CD4-positive, alpha-beta T cell (primary cell): ENCODE data around the gene ACLY. TPM values are rescaled to one million over a fixed set of nuclear protein-coding genes. Genes with fewer than 3 reads are reported as not detected.

Experiments
- ATAC-seq: fragments of 200-7000 bp; cut with Tn5 transposase; one replicate; pipeline ENCODE4 v1.10.0; 2022; ENCODE audit warnings: mild to moderate bottlenecking; ENCODE audit not compliant: poor library complexity
- CTCF ChIA-PET: fragments of 350-600 bp; sonication (Branson Sonifier 250); formaldehyde crosslinking; loops from one replicate; lab custom pipeline; 2021; ENCODE audit warnings: antibody characterized with exemption, inconsistent platforms; lab: Charles Lee
- POLR2A ChIA-PET: fragments of 350-600 bp; sonication (Branson Sonifier 250); formaldehyde crosslinking; loops from one replicate; lab custom pipeline; 2021; ENCODE audit warnings: antibody characterized with exemption, inconsistent platforms; lab: Charles Lee
- DNase-seq, 14 experiments: peaks; one replicate each; pipeline ENCODE4 v3.0.0-alpha.2; 2013 to 2020; ENCODE audit warnings: mixed read lengths in 2 of 14
- H3K27ac ChIP-seq, 2 donors: one replicate each; pipeline versions ENCODE4 v1.5.1 to v1.7.0; 2013; ENCODE audit warnings: low read length in 2 of 2, low read depth in 1 of 2, mild to moderate bottlenecking in 1 of 2
- H3K27me3 ChIP-seq, 2 experiments: 1 replicate in 1 of 2; 2 replicates in 1 of 2; pipeline versions ENCODE4 v1.6.1 to v1.7.0; 2013; ENCODE audit warnings: low read length in 2 of 2, control low read depth in 1 of 2, mild to moderate bottlenecking in 1 of 2, moderate library complexity in 1 of 2; ENCODE audit not compliant: insufficient read depth in 2 of 2, control insufficient read depth in 1 of 2
- H3K36me3 ChIP-seq: one replicate; pipeline ENCODE4 v1.6.1; 2013; ENCODE audit warnings: low read length, control low read depth; ENCODE audit not compliant: insufficient read depth
- H3K4me1 ChIP-seq: one replicate; pipeline ENCODE4 v1.6.1; 2013; ENCODE audit warnings: low read length, control low read depth; ENCODE audit not compliant: insufficient read depth
- H3K4me3 ChIP-seq: one replicate; pipeline ENCODE4 v1.5.1; 2013; ENCODE audit warnings: mild to moderate bottlenecking, low read length, moderate library complexity
- H3K9me3 ChIP-seq, 2 experiments: 1 replicate in 1 of 2; 2 replicates in 1 of 2; pipeline versions ENCODE4 v1.6.1 to v1.7.0; 2013; ENCODE audit warnings: low read length in 2 of 2, mild to moderate bottlenecking in 2 of 2, control low read depth in 1 of 2, moderate library complexity in 1 of 2; ENCODE audit not compliant: control insufficient read depth in 1 of 2, insufficient read depth in 1 of 2
- H3K27ac Mint-ChIP-seq: one replicate; pipeline ENCODE4 v1.8.0; 2020; ENCODE audit warnings: mixed read lengths
- H3K27me3 Mint-ChIP-seq: one replicate; pipeline ENCODE4 v1.8.0; 2021; ENCODE audit warnings: mixed read lengths
- H3K36me3 Mint-ChIP-seq: one replicate; pipeline ENCODE4 v1.8.0; 2021; ENCODE audit warnings: low read depth, mixed read lengths
- H3K4me1 Mint-ChIP-seq: one replicate; pipeline ENCODE4 v1.8.0; 2021; ENCODE audit warnings: low read depth, mixed read lengths
- H3K4me3 Mint-ChIP-seq: one replicate; pipeline ENCODE4 v1.8.0; 2020; ENCODE audit warnings: mild to moderate bottlenecking, mixed read lengths
- H3K9me3 Mint-ChIP-seq: one replicate; pipeline ENCODE4 v1.8.0; 2020; ENCODE audit warnings: mixed read lengths
- CTCF ChIP-seq: fragments of 200-600 bp; IDR thresholded peaks from one replicate; pipeline ENCODE4 v1.8.0; 2022; ENCODE audit warnings: antibody characterized with exemption, mild to moderate bottlenecking
- intact Hi-C, 2 experiments: fragments of 100-400 bp; cut with DNase I in 1 of 2; cut with micrococcal nuclease in 1 of 2; formaldehyde crosslinking; loops; one replicate each; pipeline versions ENCODE4 v1.15.1 to v1.9.0; 2023 to 2025; cut with DNase I, micrococcal nuclease
- total RNA-seq, 174 experiments: library from RNA in 2 of 174; stranded (reverse) in 2 of 174; gene quantifications; one replicate each; pipeline ENCODE4 v1.2.3 and lab custom pipeline; 2021 to 2026

The ACLY gene
- total RNA-seq, 2 experiments from 2014 or later, result 25.9 to 28.3 TPM

DNA sequence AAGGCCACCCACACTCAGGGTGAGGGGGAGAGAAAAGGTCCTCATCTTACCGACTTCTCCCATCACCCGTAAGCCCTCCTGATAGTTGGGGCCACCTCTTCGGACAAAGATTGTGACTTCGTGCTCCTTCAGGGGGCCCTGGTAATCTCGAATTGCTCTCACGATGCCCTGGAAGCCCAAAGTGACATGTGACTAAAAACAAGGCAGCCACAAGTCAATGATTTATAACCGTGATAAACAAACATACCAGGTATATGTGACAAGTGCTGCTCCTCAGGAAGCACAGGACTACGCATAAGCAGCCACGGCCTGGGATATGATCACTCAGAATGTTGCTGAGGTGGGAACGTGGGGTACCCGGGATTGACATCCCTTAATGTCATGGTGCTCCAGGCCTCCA lies 17.1 kb downstream of the ACLY start:
- H3K36me3 ChIP-seq, result peaks cover 79% of the 10 kb centered on the region
- H3K27me3 ChIP-seq, result no peaks in the 10 kb centered on the region
- H3K4me1 ChIP-seq, result no peaks in the 10 kb centered on the region
- ATAC-seq, result no peak
- Mint-ChIP-seq H3K36me3 (peaks cover 83% of the 10 kb centered on the region), H3K9me3 (no peaks in the 10 kb centered on the region), H3K4me3 (no peak overlapping the region), H3K4me1 (no peaks in the 10 kb centered on the region), H3K27ac (no peak overlapping the region), H3K27me3 (no peaks in the 10 kb centered on the region)
- no peak overlapping the region for H3K27ac ChIP-seq
- CTCF ChIA-PET, result no interaction called here
- H3K4me3 ChIP-seq, result no peak overlapping the region
- no peak for DNase-seq
- no peak for TF ChIP-seq CTCF
- POLR2A ChIA-PET, result no interaction called here
- intact Hi-C loops, result no loop called here
- no peaks in the 10 kb centered on the region for H3K9me3 ChIP-seq

GRCh38 chr17:41896726-41897125 lies 22.0 kb downstream of the ACLY start:
- intact Hi-C loops, result no loop called here
- no peak overlapping the region for H3K27ac ChIP-seq
- H3K4me1 ChIP-seq, result no peaks in the 10 kb centered on the region
- TF ChIP-seq CTCF, result no peak
- no peaks in the 10 kb centered on the region for H3K27me3 ChIP-seq
- Mint-ChIP-seq H3K36me3 (peaks cover 77% of the 10 kb centered on the region), H3K4me1 (no peaks in the 10 kb centered on the region), H3K9me3 (no peaks in the 10 kb centered on the region), H3K4me3 (no peak overlapping the region), H3K27me3 (no peaks in the 10 kb centered on the region), H3K27ac (no peak overlapping the region)
- ATAC-seq, result no peak
- ChIA-PET CTCF (no interaction called here), POLR2A (no interaction called here)
- DNase-seq, result no peak
- H3K9me3 ChIP-seq, result no peaks in the 10 kb centered on the region
- H3K36me3 ChIP-seq, result peaks cover 85% of the 10 kb centered on the region
- no peak overlapping the region for H3K4me3 ChIP-seq

GRCh38 chr17:41895617-41896016 lies 23.1 kb downstream of the ACLY start:
- no peak overlapping the region for H3K27ac Mint-ChIP-seq
- intact Hi-C loops, result no loop called here
- ChIA-PET POLR2A (no interaction called here), CTCF (no interaction called here)
- Histone ChIP-seq H3K36me3 (peaks cover 87% of the 10 kb centered on the region), H3K27me3 (no peaks in the 10 kb centered on the region), H3K4me1 (no peaks in the 10 kb centered on the region), H3K27ac (no peak overlapping the region), H3K9me3 (no peaks in the 10 kb centered on the region), H3K4me3 (no peak overlapping the region)
- ATAC-seq (no peak), DNase-seq (no peak)
- no peaks in the 10 kb centered on the region for H3K9me3 Mint-ChIP-seq
- no peaks in the 10 kb centered on the region for H3K4me1 Mint-ChIP-seq
- TF ChIP-seq CTCF, result no peak
- H3K4me3 Mint-ChIP-seq, result no peak overlapping the region
- no peaks in the 10 kb centered on the region for H3K27me3 Mint-ChIP-seq
- H3K36me3 Mint-ChIP-seq, result peaks cover 71% of the 10 kb centered on the region
